DMS114 treated with DMSO at 0.1 percent for 48 hours (cell line): ENCODE data around the gene PIN4.
A peak's percentile ranks its signal among the peaks of the same experiment; 100 is the strongest.
"Not testable (repeated sequence)": the region's sequence is repeated elsewhere in the genome, so short reads cannot be mapped to it uniquely, and the experiment has no call there.

ENCODE experiments used
- DNase-seq: peaks from one replicate; lab custom pipeline; 2025; ENCODE audit not compliant: unreplicated experiment; lab: John Stamatoyannopoulos, UW

PIN4 gene

GRCh38 chrX:72201836-72202536 lies 20.4 kb downstream of the PIN4 start:
- no peak for DNase-seq

GRCh38 chrX:72202792-72203401 lies 21.3 kb downstream of the PIN4 start:
- DNase-seq, result no peak

DNA sequence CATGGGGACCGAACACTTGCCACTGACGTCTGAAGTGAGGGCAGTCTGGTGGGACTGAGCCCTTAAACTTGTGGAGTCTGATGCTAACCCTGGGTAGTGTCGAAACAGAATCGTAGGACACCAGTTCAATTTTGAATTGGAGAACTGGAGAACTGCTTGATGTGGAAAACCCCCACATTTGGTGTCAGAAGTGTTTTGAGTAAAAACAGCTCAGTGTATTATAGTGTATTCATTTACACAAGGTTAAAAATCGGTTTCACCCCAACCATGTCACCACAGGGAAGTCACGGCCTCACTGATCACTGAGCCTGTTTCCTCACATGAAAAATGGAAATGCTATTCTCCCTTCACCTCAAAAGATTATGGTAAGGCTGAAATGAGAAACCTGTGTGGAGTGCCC lies 21.9 kb downstream of the PIN4 start:
- no peak for DNase-seq

DNA sequence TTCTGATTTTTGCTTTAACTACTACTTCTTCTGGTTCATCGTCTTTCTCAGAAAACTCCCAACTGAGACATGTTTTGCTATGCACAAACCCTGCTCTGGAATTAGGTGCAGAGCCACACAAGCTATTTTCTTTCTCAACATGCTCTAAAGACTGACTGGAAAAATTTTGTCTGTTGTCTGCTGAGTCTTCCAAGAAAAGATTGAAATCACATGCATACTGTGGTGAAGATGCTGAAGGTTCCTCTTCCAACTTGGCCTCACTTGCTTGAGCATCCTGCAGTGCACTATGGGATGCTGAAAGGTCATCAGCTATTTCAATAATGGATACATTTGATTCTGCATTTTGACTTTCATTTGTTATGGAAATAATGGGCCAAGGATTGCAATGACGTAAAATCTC lies 24.1 kb downstream of the PIN4 start:
- no peak for DNase-seq

DNA sequence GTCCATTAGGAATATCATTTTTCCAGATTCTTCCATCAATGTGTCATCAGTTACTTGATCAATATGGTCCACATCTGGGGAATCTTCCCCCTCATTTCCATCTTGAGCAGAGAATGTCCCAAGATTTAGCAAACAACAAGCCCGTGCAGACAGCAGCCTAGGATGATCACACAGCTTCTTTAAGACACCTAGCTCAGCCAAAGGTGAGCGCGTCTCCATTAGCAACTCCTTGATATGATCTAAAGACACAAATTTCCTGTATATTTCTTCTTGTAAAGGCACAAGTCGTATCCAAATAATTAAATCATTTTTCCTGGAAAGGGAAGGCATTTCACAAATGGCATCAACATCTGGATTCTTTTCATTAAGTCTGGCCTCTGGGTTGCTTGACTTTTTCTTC lies 25.8 kb downstream of the PIN4 start:
- DNase-seq, result no peak

- no peak for DNase-seq
Observed at GRCh38 chrX:72208126-72208800, 26.7 kb downstream of the PIN4 start.

- DNase-seq, result no peak
Observed at GRCh38 chrX:72216973-72217372, 35.4 kb downstream of the PIN4 start.

DNA sequence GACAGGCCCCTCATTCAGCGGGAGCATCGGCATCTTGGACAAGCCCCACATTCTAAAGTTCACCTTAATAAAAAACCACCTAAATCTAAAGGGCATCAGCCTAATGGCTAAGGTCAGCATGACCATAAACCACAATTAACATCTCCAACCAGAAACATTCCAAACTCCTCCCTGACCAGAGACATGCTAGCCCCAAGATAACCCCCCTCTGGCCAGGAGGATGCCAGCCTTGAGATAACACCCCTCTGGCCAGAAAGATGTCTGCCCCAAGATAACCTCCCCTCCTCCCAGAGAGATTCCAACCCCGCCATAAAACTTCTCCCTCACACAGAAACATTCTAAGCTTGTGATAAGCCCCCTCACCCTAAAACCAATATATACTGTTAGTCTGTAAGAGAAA lies 38.8 kb downstream of the PIN4 start:
- not testable (repeated sequence) for DNase-seq

GRCh38 chrX:72230290-72230689 lies 48.7 kb downstream of the PIN4 start:
- DNase-seq, result no peak

GRCh38 chrX:72236841-72237240 lies 55.3 kb downstream of the PIN4 start:
- no peak for DNase-seq

DNA sequence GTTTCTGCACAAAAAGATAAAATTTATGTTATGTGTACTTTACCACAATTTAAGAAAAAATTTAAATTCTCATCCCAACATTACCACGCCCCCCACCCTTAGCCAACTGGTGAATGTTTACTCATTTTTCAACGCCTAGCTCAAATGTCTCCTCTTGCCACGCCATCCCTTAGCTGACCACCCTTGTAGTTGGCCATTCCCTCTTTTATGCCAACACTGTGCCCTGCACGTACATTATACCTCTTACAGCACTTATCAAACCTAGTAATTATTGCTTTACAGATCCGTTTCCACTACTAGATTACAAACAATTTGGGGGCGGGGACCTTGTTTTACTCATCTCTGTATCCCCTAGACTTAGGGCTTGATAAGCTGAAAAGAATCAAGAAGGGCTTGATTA lies 56.6 kb downstream of the PIN4 start:
- DNase-seq, result no peak

DNA sequence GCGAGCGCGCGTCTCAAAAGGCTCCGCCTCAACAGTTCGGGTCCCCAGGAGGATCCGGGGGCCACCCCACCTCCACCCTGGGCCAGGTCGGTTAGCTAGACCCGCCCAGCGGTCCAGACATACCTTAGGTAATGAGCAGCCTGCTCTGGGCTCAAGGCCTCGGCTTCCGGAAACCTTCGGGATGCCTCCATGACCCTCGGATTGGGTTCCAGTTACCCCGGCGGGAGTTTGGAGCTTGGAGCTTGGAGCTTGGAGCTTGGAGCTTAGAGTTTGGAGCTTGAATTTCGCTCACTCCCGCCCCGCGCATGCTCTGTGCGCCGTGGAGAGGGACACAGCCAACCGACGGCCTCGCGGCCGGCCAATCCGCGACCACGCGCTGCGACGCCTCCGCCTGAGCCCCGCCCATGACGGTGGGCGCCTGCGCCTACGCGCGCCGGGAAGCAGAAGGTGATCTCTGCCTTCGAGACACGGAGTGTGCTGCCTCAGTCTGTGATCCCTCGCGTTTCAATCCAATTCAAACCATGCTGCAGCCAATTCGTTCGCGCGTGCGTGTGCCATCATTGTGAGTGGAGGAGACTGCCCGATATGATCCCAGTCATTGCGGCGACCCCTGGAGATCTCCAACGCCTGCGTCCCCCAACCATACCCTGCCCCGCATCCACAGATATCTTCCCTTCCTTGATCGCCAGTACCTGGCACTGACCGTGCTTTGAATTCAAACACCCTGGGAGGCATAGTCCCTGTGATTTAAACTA lies 57.3 kb downstream of the PIN4 start, which contains the start of gene ERCC6L:
TSS of gene ERCC6L (minus strand) at position 307 of the 755 bp plus-strand sequence. CDS start at position 191, 116 bp downstream.
- peak; percentile 81 for DNase-seq

DNA sequence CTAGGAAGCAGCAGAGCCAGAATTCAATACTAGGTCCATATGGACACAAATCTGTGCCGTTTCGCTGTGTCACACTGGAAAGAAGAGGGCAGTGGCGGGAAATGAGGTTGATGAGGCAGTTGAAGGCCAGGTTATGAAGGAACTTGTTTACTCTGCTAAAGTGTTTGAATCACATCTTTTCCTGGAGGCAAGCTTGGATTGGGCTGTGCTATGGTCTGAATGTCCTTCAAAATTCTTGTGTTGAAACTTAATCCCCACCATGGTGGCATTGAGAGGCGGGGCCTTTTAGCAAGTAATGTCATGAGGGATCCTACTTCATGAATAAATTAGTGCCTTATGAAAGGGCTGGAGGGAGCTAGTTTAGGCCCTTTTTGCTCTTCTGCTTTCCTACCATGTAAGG lies 59.4 kb downstream of the PIN4 start:
- no peak for DNase-seq

- DNase-seq, result no peak
Observed at GRCh38 chrX:72243472-72243871, 61.9 kb downstream of the PIN4 start.

DNA sequence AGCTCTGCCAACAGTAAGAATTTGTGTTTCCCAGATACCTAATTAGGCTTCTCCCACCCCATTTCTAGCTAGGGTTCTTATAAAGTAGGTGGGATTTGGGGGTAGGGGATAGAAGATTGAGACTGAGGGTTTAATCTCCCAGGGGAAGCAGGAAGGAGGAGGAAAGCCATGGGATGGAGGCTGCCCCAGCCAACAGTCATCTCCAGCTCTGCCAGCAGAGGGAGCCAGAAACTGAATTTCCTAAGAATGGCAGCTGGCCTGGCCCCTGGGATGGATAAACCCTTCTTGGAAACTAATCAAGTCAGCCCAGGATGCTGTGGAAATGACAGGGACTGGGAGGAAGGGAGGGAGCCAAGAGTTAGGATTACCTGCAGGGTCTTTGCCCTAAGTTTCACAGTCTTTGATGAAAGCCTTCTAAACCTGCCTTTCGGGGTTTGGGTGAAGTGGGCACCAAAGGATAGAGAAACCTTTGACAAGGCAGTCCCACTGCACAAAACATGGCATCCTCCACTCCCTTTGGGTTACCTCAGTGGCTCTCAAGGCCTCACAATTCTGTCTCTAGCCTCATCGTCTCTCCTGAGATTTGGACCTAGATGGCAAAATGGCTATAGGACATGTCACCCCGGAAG lies 64.0 kb downstream of the PIN4 start:
- peak; percentile 16 for DNase-seq

DNA sequence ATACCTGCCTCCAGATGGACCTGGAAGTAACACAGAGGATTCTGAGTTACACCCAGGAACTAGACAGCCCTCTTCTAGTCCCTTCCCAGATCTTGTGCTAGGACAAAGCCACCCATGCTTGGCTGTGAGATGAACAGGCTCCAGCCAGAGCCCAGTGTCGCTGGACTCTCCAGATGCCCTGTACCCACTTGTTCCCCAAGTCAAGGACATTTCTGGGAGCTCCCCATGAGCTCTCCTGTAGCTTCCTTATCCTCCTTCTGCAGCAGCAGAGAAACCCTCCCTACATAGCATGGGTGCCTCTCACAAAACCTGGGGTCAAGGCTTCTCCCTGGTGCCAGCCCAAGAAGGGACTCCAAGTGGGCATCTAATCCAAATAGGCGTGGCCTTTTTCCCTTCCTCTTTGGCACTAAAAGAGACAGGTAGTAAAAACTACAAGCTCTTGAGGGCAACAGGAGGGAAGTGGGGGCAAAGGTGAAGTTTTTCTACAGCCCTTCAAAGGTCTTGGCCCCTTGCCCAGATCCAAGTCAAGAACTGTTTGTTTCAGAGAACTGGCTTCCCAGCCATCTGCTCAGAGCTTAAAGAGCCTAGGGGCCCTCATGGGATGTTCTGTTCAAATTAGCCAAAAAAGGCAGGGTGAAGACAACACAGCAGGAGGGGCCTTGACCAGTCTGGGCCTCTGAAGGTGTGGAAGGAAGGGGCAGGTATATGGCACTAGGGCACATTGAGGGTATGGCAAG lies 65.8 kb downstream of the PIN4 start:
- DNase-seq, result no peak
